NCI-H226 (cell line): ENCODE data around the gene NOLC1.
A peak's percentile ranks its signal among the peaks of the same experiment; 100 is the strongest.

Experiments used
- DNase-seq: peaks from one replicate; pipeline ENCODE4 v3.0.0-alpha.2; 2015

The NOLC1 gene

DNA sequence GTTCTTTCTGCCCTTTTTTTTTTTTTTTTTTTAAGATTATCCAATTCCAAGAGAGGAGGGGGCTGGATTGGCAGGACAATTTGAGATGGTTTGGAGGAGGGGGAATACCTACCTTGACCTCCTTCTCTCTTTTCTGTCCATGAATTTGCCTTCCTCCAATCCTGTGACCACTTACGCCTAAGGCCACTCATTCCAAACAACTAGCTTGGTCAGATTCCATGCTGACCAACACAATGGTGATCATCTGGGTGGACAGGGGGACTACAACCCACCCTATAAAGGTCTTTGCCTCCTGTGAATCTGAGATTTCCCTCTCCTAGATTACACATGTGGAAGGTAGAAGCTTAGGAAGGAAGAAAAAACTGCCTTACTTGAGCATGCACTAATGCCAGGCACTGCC, 29.7 kb upstream of the NOLC1 start:
- DNase-seq, result no peak

DNA sequence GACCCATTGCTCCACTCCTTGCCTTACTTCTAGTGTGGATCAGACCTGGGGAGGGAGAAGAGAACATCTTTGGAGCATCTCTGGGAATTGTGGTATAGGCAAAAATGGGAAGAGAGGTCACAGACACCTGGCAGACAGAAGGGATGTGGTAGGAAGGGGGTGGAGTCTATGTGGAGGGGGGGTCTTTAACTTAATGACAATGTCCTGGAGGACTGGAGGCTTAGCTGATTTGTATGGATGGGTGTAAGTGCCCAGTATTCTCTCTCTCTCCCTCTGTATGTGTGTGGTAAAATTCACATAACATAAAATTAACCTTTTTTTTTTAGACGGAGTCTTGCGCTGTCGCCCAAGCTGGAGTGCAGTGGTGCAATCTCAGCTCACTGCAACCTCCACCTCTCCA, 29.0 kb upstream of the NOLC1 start:
- DNase-seq, result no peak

DNA sequence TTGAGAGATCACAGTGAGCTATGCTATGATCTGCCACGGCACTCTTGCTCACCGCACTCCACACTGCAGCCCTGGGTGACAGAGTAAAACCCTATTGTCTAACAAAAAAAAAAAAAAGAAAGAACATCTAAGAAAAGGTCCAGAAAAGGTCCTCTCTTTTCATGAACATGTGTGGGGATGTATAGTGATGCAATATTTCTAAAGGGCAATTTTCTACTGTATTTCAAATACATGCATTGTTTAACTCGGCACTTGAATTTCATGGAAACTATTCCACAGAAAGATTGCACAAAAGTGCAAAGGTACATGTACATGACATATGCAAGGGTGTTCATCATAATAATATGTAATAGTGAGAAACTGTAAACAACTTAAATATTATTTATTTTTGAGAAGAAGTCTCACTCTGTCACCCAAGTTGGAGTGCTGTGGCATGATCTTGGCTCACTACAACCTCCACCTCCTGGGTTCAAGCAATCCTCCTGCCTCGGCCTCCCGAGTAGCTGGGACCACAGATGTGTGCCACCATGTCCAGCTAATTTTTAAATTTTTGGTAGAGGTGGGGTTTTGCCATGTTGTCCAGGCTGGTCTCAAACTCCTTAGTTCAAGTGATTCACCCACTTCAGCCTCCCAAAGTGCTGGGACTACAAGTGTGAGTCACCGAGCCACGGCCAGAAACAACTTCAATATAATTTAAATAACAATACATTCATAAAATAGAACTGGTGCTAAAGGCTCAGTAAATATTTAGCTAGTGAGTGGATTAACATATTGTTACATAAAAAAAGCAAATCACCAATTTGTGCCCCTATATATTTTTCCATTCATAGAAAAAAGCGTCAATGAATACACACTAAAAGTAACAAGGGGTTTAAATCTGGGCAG, 20.7 kb upstream of the NOLC1 start:
- no peak for DNase-seq

DNA sequence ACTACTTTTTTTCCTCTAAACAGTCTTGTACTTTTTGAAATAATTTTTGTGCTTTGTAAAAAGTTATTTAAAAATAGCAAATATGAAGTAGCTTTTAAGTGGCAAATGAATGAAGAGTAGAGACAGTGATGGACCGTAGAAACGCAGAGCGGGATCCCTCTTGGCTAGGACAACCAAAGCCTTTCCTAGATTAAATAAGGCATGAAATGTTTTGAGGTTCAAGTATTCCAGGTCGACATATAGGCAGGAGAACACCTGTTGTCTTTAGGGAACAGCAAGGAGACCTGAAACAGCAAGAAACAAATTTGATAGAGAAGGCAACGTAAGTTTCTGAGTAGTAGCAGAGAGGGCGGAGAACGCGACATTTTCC, 20.0 kb upstream of the NOLC1 start:
- no peak for DNase-seq

DNA sequence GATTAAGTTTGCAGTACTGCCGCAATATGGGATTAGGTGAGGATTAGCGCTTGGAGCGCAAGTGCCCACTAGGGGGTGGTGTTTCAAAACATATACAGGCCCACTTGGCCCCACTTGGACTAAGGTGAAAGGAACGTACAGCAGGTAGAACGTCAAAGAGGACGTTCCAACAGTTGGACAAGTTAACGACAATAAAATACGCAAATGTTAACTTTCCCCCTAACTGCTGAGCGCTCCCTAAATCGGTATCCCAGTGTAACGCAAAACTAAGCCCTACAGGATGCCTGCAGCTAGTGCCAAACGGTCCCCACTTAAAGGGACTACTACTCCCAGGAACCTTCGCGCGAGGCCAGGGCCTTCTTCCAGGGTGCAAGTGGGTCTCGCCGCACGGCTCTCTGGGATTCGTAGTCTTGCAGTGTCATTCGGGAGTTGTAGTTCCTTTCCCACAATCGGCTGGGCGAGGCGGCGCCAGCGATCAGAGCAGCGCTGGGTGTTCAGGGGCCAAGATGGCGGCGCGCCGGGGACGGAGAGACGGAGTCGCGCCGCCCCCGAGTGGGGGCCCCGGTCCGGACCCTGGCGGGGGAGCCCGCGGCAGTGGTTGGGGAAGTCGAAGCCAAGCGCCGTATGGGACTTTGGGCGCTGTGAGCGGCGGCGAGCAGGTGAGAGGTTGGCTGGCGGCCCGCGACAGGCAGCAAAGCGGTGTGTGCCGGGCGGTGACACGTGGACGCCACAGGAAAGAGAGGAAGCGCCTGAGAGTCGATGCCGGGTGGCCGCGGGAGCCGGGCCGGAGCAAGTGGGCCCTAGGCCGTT, 19.4 kb upstream of the NOLC1 start, which contains the start of gene PPRC1:
PPRC1 (plus strand) TSS at position 478 of the 810 bp plus-strand sequence; CDS start at position 507, 29 bp downstream.
- peak; percentile 98 for DNase-seq

DNA sequence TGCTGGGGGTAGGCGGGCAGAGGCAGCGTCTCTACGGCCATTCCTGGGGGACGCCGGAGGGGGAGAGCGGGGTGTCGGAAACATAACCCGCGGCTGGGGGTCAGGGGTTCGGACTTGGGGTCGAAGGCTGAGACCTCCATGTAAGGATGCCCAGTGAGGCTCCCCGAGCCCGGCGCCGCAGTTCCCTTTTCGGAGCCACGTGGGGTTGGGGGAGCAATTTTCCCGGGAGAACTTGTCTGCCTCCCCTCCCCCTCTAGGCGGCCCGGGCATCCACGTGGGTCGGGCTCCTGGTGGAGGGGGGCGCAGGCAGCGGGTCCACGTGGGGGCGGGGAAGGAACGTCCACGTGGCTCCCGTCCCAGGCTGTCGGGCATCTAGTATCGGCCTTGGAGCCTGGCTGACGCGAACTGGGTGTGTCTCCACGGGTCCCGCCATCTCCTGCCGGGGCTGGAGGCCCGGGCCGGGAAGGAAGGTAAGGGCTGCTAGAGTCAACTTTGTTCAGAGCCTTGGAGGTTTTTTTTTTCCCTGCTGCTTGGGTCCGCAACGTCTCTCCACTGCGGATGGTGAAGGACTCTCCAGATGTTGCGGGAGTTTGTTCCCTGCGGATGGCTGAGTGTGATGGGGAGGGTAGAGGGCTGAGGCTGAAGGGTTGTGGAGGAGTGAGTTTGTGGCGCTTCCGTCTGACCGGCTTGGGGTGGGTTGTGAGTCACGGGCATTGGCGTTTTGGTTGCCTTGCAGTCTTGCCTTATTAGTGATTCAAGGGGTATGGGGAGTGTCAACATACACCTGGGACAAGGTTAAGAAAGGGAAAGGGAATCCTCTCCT, 18.6 kb upstream of the NOLC1 start:
- DNase-seq, result peak; percentile 85

DNA sequence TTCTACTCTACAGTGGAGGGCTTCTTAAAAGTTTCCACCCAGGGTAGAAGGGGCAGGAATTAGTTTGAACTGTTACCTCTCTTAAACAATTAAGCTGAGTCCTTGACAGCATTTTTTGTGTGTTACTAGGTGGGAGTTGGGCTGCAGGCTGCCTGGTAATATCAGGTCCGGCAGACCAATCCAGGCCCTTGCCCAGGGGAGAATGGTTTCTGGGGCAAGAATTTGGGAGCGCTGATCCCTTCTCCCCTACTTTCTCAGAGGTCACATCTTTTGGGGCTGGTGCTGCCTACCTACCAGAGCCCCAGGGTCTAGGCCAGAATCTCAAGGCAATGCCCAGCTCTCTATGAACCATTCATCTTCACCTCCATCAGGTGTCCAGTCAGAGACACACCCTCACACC, 17.8 kb upstream of the NOLC1 start:
- DNase-seq, result no peak

DNA sequence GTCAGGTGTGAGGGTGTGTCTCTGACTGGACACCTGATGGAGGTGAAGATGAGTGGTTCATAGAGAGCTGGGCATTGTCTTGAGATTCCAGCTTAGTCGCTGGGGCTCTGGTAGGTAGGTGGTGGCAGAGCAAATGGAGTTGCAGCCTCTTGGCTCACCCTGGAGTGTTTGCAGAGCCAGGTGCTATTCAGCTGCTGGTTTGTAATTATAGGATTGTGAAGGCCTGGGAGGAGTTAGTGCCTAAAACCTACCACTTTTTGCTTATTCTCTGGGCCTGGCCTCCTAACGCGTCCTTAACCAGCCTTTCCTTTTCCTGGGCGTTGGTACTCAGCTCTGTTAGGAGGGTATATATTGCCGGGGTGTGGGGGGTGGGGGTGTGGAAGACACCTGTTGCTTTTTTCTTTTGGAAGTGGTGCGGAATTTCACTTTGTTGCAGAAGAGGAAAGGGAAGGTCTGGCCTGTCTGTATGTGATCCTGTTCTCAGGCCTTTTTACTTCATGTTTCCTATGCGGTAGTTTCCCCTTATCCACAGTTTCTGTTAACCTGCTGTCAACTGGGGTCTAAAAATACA, 16.1 kb upstream of the NOLC1 start:
- no peak for DNase-seq

DNA sequence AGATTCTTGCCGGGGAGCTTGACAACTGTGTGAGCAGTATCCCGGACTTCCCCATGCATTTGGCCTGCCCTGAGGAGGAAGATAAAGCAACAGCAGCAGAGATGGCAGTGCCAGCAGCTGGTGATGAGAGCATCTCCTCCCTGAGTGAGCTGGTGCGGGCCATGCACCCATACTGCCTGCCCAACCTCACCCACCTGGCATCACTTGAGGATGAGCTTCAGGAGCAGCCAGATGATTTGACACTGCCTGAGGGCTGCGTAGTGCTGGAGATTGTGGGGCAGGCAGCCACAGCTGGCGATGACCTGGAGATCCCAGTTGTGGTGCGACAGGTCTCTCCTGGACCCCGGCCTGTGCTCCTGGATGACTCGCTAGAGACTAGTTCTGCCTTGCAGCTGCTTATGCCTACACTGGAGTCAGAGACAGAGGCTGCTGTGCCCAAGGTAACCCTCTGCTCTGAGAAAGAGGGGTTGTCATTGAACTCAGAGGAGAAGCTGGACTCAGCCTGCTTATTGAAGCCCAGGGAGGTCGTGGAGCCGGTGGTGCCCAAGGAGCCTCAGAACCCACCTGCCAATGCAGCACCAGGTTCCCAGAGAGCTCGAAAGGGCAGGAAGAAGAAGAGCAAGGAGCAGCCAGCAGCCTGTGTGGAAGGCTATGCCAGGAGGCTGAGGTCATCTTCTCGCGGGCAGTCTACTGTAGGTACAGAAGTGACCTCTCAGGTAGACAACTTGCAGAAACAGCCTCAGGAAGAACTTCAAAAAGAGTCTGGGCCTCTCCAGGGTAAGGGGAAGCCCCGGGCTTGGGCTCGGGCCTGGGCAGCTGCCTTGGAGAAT, 12.7 kb upstream of the NOLC1 start:
- no peak for DNase-seq

DNA sequence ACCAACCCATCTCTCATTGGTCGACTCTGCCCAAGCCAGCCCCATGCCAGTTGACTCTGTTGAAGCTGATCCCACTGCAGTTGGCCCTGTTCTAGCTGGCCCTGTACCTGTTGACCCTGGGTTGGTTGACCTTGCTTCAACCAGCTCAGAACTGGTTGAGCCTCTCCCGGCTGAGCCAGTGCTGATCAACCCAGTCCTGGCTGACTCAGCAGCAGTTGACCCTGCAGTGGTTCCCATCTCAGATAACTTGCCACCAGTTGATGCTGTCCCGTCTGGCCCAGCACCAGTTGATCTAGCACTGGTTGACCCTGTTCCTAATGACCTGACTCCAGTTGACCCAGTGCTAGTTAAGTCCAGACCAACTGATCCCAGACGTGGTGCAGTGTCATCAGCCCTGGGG, 12.0 kb upstream of the NOLC1 start:
- no peak for DNase-seq

DNA sequence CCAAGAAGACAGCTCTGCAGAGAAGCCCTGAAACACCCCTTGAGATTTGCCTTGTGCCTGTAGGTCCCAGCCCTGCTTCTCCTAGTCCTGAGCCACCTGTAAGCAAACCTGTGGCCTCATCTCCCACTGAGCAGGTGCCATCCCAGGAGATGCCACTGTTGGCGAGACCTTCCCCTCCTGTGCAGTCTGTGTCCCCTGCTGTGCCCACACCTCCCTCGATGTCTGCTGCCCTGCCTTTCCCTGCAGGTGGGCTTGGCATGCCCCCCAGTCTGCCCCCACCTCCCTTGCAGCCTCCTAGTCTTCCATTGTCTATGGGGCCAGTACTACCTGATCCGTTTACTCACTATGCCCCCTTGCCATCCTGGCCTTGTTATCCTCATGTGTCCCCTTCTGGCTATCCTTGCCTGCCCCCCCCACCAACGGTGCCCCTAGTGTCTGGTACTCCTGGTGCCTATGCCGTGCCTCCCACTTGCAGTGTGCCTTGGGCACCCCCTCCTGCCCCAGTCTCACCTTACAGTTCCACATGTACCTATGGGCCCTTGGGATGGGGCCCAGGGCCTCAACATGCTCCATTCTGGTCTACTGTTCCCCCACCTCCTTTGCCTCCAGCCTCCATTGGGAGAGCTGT, 11.2 kb upstream of the NOLC1 start:
- no peak for DNase-seq

DNA sequence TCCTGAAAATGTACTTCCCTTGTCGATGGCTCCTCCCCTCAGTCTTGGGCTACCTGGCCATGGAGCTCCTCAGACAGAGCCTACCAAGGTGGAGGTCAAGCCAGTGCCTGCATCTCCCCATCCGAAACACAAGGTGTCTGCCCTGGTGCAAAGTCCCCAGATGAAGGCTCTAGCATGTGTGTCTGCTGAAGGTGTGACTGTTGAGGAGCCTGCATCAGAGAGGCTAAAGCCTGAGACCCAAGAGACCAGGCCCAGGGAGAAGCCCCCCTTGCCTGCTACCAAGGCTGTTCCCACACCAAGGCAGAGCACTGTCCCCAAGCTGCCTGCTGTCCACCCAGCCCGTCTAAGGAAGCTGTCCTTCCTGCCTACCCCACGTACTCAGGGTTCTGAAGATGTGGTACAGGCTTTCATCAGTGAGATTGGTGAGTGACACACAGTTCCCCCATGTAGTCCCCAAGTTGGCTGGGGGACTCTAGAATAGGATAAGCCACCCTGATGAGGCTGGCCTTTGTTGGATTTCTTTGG, 10.5 kb upstream of the NOLC1 start:
- no peak for DNase-seq

DNA sequence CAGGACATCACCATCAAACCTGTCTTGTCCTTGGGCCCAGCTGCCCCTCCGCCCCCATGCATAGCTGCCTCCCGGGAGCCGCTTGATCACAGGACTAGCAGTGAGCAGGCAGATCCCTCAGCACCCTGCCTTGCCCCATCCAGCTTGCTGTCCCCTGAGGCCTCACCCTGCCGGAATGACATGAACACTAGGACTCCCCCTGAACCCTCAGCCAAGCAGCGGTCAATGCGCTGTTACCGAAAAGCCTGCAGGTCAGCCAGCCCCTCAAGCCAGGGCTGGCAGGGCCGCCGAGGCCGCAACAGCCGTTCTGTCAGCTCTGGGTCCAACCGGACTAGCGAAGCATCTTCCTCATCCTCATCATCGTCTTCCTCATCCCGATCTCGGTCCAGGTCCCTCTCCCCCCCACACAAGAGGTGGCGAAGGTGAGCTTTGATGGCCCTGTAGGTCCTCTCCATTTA, 5.2 kb upstream of the NOLC1 start:
- no peak for DNase-seq

DNA sequence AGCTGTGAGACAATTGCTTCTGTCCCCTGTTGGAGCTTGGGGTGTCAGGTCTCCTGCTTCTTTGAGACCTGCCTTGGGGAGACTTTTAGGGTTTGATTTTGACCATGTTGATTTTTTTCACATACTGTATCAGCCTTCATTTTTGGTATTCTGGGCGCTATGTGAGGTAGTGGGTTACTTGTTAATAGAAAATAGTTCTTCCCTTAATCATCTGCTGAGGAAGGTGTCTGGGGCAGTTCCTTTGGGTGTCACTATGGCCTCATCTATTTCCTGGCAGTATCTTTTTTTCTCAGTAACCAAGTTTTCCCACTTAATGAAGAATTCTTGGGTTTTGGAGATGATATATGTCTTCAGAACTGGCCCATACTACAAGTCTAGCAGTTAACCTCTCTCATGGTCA, 4.6 kb upstream of the NOLC1 start:
- no peak for DNase-seq

DNA sequence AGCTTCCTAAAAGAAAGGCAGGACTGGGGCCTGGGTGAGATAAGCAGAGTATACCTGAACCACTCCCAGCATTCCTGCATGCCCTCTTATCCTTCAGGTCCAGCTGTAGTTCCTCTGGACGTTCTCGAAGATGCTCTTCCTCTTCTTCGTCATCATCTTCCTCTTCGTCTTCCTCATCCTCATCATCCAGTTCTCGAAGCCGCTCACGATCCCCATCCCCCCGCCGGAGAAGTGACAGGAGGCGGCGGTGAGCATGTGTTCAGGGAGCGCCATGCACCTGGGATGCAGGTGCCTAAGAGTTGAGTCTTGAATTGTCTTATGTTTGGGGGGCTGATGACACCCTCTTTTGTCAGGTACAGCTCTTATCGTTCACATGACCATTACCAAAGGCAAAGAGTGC, 3.9 kb upstream of the NOLC1 start:
- DNase-seq, result no peak

DNA sequence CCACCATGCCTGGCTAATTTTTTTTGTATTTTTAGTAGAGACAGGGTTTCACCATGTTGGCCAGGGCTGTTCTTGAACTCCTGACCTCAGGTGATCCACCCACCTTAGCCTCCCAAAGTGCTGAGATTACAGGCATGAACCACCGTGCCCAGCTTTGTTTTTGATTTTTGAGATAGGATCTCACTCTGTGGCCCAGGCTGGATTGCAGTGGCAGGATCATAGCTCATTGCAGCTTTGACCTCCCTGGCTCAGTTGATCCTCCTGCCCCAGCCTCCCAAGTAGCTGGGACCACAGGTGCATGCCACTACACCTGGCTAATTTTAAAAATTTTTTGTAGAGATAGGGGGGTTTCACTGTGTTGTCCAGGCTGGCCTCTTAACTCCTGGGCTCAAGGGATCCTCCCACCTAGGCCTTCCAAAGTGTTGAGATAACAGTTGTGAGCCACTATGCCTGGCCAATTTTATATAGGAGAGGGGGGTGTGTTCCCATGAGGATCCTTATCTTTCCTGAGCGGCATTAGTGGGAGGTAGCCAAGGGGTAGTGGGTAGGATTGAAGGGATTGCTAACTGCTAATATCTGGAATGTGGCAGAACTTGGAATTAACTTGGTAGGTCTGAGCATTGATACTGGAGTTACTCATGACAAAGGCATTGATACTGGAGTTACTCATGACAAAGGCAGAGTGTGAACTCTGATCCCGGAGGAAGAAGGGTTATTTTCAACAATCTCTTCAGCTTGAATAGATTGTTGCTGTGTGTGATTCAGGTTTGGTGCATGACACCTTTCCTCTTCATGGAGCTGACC, 1.0 kb upstream of the NOLC1 start:
- DNase-seq, result peak; percentile 93

DNA sequence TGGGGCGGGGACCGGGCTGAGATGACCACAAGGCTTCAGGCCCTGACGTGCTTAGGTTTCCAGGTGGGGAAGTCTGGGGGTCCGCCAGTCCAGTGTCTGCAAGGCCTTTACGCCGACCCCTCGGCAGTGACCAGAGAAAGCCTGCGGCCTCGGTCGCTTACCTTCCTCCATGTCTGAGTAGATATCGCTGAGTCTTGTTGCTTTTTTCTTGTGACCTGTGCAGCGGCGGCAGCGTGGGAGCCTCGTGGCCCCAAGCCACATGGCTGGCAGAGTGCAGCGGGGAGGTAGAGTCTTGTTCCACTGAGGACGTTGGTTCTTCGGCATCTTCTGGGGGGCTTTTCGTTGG, 329 bp downstream of the NOLC1 start:
- peak; percentile 10 for DNase-seq

DNA sequence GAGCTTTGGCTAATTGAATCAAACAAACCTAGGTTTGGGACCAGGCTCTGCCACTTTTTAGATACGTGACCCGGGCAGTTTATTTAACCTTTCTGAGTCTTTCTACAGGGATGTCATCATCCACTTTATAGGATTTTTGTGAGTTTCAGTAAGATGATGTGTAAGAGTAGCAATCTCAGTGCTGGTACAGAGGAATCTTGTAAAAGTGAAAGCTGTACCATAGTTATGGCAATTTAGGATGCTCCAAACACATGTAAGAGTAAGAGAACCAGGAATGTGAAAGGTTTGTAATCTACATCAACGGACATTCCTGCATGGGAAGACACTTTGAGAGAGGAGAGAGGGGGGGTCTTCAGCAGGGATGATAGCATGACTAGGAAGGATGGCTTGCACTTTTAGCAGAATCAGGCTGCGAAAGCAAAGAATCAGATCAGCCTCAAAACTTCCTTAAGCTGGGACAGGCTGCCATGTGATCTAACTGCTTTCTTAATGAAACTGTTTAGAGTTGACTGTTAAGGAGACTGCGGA, 968 bp downstream of the NOLC1 start:
- no peak for DNase-seq

DNA sequence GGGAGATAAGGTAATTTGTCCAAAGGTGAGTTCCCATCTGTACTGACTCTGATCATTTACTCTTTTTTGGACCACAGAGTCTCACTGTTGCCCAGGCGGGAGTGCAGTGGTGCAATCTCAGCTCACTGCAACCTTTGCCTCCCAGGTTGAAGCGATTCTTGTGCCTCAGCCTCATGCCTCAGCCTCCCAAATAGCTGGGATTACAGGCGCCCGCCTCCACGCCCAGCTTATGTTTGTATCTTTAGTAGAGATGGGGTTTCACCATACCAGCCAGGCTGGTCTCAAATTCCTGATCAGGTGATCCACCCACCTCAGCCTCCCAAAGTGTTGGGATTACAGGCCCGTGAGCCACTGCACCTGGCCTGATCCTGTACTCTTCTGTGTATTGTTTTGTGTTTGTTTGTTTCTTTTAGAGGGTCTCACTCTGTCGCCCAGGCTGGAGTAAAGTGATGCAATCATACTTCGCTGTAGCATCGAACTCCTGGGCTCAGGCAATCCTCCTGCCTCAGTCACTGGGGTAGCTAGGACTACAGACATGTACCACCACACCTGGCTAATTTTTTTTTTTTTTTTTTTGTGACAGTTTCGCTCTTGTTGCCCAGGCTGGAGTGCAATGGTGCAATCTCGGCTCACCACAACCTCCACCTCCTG, 2.4 kb downstream of the NOLC1 start:
- no peak for DNase-seq

DNA sequence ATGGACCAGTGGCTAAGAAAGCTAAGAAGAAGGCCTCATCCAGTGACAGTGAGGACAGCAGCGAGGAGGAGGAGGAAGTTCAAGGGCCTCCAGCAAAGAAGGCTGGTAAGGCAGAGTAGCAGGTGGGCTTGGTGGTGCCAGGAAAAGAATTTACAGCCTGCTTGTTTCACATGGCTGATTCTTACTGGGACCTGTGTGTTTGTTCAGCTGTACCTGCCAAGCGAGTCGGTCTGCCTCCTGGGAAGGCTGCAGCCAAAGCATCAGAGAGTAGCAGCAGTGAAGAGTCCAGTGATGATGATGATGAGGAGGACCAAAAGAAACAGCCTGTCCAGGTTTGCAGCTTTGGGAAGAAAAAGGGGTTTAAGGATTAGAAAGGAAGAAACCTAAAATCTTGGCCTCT, 5.0 kb downstream of the NOLC1 start:
- no peak for DNase-seq
